NCI-H524 (cell line): ENCODE results near the gene AMIGO1.

Experiments used
- DNase-seq, 2 experiments: peaks; one replicate each; lab custom pipeline; 2025; lab: John Stamatoyannopoulos, UW

The AMIGO1 gene

DNA sequence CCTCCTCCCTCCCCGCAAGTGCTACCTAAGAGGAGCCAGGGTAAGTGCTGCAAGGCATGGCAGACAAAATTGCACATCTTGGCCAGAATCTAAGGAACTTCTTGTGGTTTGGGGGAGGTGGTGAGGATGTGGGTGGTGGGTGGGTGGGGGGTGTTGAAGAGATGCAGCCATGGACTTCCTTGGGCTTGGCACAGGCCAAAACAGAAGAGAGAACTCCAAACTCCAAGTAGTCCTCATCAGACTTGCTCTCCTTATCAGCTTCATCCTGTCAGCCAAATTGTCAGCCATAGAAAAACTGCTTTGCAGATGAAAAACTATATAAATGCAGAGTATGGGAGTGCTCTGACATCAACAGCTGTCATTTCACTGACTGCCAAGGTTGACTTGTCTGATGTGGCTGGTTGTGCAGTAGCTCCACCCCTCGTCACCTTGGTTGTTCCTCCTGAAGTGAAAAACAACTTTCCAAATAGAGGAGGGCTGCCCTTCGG lies 7.1 kb downstream of the AMIGO1 start:
- DNase-seq: no peak

DNA sequence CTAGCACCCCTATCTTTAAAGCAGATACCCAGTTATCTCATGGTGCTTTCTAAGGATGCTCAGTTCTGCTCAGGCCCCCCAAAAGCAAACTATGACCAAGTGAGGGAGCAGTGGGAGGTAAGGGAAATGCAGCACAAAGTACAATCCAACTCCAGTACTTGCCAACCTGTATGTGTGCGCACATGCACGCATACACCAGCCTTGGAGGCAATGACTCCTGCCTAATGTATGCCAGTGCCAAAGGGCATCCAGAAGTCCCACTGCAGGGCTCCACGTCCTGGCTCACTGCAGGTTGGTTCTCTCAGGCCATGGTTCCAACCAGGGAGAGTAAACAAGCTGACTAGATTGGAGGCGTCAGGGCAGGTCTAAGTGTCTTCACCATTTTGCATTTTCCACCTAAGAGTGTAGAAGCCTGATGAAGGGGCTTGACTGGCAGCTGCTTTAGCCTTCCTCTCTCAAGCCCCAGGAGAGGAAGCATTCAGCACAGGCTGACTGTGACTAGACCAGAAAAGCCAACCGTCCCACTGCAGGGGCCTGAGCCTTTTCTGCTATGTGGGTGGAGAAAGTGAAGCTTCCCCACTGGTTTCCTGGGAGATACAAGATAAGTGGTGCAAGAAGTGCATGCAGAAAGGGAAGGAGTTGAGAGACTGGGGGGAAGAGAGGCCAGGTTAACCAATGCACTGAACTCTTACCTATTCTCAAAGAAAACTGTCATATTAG lies 7.7 kb downstream of the AMIGO1 start:
- DNase-seq: no peak

DNA sequence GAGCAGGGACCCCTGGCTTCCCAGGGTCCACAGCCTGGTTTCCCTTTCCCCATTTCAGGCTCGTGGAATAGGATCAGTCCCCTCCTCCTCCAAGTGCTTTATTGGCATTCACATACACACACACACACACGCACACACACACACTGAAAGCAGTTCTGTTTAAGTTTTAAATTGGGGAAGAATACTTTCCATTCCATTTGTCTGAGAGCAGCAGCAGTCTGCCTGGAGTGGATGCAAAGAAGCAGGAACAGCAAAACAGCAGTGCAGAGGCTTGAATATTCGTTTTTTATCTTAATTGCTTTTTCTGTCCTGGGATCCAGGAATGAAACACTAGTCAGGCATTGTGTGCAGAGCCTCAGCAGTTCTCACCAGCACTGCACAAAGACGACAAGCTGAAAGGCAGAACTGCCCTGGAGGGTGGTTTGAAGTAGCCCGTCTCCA lies 8.6 kb downstream of the AMIGO1 start:
- no peak for DNase-seq

DNA sequence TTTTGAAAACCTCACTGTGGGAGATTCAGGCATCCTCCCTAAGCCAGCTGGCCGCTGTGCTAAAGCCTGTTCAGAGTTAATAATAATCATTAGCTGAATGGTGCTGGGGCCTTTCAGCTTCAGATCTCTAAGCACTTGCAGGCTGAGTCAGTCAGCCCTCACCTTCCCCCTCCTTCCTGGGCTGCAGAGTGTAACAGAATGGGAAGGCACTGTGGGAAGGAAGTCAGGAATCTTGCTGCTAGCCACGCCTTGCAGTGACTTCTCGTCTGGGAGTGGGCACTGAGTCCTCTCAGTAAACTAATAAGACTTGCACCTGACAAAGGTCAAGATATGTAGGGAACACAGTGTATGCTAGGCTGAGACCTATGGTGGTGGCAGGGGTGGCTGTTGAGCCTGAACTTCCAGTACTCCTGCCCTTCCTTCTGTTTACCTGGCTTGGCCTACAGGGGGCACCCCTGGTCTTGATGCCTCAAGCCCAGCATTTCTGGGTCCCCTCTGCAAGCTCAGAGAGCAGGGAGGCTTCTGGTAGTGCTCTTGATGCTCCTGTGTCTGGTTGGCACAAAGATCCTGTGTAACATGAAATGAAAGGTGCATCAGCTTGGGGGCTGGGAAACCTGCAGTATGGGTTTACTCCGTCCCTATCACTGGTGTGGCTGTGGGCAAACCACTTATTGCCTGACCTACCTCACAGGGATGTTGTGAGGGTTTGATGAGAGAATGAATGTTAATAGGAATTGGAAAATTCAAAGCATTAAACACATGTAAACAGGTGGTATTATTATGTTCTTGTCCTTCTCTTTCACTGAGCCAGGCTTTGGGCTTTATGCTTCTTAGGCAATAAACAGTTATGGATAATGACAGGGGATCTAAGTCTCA lies 9.6 kb downstream of the AMIGO1 start:
- peak in 1 of 2 experiments; percentile 64 for DNase-seq

GRCh38 chr1:109499081-109499480 lies 10.4 kb downstream of the AMIGO1 start:
- peak in 1 of 2 experiments; percentile 38 for DNase-seq

- peak; percentile 90 to 93 for DNase-seq
These were observed 11.2 kb downstream of the AMIGO1 start for GRCh38 chr1:109498161-109498801.

DNA sequence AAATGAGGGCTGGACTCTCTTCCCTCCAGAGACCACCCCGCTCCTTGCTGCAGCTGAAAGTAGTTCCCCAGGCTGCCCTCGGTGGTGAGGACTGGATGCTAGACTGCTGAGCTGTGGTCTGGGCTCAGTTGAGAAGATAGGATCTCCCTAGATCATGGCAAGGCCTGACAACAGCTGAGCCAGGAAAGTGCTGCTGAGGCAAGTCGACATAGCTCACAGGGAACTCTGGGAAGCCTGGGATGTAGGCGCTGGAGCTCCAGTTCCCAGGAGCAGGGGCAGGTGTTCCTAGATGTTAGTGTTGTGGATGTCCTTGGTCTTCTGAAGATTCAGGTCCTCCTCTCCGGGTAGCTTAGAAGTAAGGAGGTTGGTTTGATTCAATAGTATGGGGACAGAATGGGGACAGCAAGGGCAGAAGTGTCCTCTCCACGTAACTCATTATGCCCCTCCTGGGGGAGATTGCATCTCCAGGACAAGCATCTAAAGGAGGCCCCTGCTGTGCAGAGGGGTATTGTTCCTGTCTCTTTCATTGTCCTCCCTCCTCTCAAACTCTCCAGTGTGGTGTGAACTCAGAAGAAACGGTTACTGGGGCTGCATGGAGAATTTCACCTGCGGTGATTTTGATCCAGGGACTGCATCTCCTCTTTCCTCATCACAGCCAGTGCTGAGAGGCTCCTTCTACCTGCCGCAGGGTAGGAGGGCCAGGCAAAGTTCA lies 11.9 kb downstream of the AMIGO1 start:
- DNase-seq: no peak

GRCh38 chr1:109495738-109496137 lies 13.8 kb downstream of the AMIGO1 start:
- no peak for DNase-seq

DNA sequence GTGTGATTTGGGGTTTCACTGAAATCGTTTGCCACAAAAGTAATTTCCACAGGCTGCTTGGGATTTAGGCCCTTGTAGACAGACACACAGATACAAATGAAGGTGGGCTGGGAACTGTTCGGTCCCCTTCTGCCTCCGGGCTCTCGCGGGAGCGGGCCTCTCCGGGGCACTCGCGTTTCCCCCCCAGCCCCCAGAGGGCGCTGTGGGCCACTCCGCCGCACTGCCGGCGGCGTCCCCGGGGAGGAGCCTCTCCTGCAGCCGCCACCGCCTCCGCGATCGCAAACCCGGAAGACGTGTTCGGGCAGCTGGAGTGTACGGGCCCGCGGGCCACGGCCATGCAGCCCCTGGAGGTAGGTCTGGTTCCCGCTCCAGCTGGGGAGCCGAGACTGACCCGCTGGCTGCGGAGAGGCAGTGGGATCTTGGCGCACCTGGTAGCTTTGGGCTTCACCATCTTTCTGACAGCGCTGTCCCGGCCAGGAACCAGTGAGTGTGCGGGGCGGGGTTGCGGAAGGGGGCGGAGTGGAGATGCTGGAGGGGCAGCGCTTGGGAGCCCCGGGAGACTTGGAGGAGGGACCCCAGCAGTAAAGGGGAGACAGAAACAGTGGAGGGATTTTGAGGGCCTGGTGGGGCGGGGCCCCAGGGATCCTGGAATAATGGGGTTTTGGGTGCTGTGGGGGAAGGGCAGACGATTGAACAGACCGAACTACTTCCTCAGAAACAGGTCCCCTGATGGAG lies 15.6 kb downstream of the AMIGO1 start, which contains the start of gene CYB561D1:
CYB561D1 (plus strand) TSS at position 290 of the 735 bp plus-strand sequence; CDS start at position 336, 46 bp downstream.
- peak; percentile 50 to 75 for DNase-seq

DNA sequence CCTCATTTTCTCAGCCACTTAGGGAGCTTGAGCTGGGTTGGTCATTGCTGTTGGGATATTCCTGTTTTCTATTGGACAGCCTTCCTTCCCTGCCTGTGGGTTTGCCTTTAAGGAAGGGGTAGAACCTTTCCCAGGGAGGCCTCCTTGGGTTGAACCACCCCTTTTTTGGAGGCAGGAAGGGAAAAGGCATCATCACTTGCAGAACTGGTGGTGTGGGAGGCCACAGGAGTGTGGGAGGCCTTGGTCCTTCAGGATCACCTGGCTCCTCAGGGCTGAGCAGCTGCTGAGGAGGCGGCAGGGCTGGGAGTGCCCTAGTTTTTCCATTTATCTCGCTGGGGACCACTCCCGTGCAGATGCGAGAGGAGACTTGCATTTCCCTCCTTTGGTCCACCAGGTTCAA lies 16.3 kb downstream of the AMIGO1 start:
- DNase-seq: no peak

DNA sequence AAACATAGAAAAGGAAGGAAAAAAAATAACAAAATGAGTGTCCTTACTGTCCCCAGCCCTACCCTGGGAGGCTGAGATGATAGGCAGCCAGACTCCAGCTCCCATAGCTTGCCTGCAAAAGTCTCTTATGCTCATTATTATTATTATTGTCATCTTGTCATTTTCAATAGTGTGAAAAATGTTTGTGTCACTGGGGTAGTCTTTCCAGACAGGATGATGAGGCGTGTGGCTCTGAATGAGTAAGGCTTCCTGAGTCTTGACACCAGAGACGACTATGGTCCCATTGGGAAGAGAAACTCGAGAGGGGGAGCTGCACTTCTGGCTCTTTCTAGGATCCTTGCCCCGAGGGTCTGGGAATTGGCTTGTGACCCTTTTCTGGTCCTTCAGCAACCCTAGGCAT lies 16.7 kb downstream of the AMIGO1 start:
- DNase-seq: no peak

- no peak for DNase-seq
These were observed 18.2 kb downstream of the AMIGO1 start for GRCh38 chr1:109491372-109491771.

GRCh38 chr1:109490934-109491302 lies 18.6 kb downstream of the AMIGO1 start:
- no peak for DNase-seq

- DNase-seq: peak; percentile 22 to 55
These were observed 19.2 kb downstream of the AMIGO1 start for GRCh38 chr1:109490029-109490933.

- no peak for DNase-seq
These were observed 20.8 kb downstream of the AMIGO1 start for GRCh38 chr1:109488696-109489095.

DNA sequence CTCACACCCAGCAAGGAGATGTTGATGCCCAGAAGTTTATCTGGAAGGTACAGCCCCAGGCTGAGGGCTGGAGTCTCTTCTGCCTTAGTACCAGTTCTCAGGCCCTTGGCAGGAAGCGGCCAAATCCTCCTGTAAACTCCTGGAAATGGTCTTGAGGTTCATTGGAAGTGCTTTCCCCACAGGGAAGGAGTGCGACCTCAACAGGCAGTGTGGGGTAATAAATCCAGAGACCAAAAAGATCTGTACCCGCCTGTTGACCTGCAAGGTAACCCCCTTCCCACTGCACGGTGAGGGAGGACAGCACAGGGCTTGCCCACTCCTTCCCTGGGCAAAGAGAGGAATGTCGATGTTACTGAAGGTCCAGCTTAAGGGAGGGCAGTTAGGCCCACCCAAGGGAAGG lies 21.3 kb downstream of the AMIGO1 start:
- DNase-seq: no peak

DNA sequence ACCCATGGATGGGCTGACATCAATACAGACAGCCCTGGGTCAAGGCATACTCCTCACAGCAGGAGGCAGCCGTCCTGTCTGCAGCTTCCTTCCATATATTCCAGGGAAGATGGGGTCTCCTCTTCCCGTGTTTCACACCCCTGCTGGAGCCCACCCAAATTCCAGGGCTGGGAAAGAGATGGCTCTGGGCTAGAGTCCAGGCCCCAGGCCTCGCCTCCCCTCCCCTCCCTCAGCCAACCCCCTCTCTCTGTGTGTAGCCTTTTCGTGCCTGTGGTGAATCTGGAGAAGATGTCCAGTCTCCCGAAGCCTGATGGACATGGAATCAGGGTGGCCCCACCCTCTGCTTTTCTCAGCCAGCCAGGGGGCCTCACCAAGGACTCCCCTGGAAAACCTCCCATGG lies 22.3 kb downstream of the AMIGO1 start:
- DNase-seq: no peak

- DNase-seq: no peak
These were observed 24.5 kb downstream of the AMIGO1 start for GRCh38 chr1:109485001-109485400.

GRCh38 chr1:109484519-109484975 lies 25.0 kb downstream of the AMIGO1 start:
- no peak for DNase-seq
